GM18520 (cell line): ENCODE data around the gene ARID1B.

Experiments
- ATAC-seq: cut with Tn5 transposase; IDR thresholded peaks from one replicate; pipeline ENCODE4 v1.9.1; 2021; ENCODE audit not compliant: unreplicated experiment

The ARID1B gene

DNA sequence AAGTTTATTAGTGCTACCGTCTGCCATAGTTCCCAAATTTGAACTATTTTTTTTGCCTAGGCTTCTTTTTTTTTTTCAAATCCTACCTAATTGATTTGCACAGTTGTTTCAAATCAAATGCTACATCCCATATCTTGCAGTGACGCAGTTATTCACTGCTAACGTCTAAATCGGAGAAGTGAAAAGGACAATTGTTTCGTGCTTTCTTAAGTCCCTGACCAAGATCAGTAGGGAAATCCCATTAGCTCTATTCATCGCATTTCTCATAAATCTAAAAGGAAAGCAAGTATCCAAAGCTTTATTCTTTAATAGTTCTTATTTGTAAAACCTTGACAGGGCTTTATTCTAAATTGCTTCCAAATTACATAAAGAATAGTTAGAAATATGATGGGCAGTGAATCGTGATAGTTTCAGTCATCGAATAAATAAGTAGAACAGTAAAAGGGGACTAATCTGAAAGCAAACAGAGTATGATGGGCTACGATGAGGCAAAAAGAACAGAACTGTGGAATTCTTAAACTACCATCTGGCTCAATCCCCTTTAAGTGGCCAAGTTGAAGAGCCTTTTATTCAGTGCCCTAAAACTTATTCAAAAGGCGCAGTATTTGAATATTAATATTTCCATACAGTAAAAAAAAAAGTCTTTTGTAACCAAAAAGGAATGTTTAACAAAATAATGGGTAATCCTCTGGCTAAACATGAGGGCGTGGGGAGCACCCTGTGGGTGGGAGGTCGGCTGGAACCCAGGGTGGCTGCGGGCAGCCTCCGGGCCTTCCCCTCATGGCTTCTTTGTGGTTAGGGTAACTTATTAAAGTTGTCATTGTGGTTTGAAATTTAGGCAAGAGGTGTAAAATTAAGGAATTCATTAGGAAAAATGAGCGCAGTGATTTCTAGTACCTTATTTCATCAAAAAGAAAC is 3.0 kb upstream of the ARID1B start:
- no peak for ATAC-seq

GRCh38 chr6:156774863-156775405 is 2.2 kb upstream of the ARID1B start:
- ATAC-seq = no peak

DNA sequence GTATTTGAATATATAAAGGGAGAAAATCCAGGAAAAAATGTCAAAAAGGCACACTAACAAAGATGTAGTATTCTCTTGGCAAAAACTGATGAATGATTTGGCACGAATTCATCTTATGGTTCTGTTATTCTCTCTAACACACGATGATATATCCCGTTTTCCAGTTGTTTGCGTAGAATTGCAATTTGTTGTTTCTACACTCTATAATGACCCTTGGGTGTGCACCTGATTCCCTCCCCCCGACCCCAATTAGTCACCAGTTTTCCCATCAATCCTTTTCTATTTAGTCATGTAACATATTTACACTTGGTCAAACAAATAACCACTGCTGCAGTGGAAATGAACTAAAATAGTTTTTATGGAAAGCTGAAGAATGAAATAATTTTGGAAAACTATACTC is 1.5 kb upstream of the ARID1B start:
- no peak for ATAC-seq

DNA sequence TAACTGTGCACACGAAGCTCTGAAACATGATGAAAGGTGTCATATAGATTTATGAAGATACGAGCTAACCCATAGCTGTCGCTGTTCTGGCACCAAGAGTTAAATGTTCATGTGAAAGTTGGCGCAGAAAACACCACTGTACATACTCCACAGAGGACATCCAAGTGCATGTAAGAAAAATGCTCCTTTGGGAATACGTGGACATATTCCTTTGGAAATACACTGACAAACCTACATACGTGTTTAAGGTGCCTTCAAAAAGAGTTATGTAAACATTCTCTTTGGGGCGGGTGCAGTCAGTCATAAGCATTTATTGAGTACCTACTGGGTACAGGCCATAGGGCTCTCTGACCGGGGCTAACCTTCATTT is 723 bp upstream of the ARID1B start:
- ATAC-seq = no peak

GRCh38 chr6:156777577-156778453 is 637 bp downstream of the ARID1B start:
- peak; percentile 5 for ATAC-seq

GRCh38 chr6:156778454-156779205 is 1.5 kb downstream of the ARID1B start:
- ATAC-seq = no peak

- ATAC-seq = no peak
Observed at GRCh38 chr6:156779206-156780094, 2.3 kb downstream of the ARID1B start.

DNA sequence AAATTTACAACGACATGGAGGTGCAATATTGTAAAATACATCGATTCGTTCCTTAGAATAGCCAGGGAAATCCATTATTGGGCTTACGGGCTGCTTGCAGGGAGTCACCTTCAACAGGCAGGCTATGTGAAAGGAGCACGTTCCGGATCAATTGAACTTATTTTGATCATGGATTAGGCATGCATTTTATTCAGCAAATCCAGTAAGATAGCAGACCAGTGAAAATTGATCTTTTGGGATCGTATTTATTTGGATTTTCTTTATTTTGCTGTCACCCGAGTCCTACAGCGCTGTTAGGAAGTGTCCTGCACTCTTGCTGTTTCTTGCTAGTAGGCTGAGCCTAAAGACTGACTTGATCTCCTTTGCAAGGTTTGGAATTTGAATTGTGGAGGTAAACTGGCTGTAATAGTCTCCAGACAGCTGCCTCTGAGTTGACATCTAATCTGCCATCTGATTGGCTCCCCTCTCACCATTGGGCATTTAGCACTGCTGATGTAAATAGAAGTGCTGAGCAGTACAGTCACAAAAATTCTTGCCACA is 3.0 kb downstream of the ARID1B start:
- ATAC-seq = peak; percentile 44

DNA sequence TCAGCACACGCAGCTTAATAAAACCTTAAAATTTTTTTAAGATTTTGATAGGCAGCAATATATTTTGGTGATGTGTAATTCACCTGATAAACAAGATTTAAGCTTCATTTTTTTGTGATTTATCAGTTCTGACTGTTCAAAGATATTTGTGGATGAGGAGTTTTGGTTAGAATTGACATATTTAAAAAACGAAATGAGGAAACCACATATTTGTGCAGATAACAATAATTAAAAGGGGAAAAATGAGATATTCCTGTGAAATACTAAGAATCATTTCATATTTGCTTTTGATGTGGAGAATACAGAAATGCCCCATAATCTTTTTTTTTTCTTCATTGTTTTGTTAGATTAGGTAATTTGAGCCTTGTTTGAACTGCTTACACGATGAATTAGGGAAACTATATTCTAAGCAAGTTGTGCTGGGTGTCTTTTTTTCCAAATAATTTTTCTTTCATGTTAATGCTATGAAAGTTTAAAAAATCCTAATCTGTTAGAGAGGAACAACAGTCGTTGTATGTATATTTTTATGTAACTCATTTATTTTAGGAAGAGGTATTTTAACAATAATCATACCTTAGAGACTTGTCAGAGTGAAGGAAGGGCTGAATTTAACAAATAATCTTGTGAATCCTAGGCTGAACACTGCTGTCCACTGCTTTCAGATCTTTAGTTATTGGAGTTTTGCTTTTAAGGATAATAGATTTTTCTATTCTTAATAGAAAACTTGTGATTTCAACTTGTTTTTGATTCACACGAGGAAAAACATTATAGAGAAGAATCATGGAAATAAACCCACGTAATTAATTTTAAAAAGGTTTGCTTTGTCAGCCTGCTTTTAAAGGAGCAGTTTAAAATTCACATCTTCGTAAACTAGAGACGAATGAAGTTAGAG is 4.0 kb downstream of the ARID1B start:
- no peak for ATAC-seq

- no peak for ATAC-seq
Observed at GRCh38 chr6:156781861-156782631, 4.9 kb downstream of the ARID1B start.

GRCh38 chr6:156782691-156783320 is 5.6 kb downstream of the ARID1B start:
- ATAC-seq = no peak

- no peak for ATAC-seq
Observed at GRCh38 chr6:156783958-156784357, 6.8 kb downstream of the ARID1B start.

GRCh38 chr6:156786652-156787051 is 9.5 kb downstream of the ARID1B start:
- ATAC-seq = no peak

DNA sequence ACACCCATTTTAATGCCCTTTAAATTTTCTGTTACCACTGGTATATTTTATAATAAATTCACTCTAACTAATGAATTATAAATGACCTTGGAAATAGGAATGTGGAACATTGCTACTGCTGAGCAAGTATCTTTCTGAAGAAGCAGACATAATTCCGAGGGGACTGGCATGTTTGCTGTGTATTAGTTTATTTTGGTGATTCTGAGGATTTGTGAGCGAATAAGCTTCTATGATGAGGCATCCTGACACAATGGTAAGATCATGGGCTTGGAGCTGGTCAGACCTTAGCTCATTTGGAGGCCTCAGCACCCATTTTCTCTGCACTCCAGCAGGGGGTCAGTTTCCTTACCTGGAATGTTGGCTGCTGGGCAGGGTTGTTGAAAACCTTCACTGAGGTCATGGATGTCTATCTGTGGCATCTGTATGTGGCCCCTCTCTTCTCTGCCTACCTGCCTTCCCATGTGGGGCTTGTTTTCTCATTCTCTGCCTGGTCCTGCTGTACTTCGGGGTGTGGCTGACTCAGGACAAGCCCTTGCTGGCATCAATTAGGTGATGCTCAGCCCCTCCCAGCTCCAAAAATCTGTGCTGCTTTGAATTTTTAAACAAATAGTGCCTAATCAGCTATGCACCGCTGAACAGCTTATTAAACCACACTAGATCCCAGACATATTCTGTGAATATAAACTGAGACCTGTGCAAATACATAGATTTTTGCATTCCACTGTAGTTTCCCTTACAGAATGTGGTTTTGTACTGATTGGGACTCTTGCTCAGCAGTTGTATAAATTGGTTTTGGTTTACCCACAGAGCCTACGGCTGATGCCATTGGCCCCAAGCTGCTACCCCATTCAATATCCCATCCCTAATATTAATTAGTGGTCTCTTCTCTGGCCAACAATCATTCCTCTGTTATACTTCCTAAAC is 10.7 kb downstream of the ARID1B start:
- no peak for ATAC-seq

DNA sequence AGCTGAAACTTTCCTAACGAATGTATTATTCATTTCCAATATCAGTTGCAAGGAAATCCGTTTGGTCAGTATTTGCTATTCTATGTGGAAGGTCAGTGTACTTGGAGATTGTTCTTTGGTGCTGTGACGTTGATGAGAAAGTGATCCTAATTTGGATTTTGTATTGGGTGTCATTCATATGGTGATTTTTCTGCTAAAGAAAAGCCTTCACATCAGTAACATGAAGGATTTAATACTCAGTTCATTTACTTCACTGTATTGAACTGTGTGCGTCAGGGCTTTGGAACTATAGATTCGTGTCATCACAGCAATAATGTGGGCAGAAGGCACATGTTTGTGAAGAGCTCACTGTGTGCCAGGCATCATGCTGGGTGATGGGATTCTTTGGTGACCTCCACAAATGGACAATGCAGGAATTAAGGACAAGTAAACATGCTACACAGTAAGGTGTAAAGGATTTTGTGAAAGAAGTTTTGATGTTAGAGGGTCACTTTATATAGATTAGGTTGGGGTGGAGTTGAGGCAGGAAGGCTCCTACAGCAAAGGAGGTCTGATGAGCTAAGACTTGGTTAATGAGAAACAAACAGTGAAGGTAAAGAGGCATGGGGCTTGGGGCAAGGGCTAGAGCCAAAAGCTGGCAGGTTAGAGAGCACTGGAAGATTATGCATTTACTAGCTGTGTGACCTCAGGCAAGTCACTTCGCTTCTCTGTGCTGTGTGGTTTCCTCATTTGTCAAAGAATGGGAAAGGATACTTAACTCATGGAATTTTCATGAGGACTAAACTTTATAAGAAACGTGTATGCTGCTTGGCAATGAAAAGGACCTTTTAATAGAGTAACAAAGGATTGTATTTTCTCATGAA is 12.1 kb downstream of the ARID1B start:
- no peak for ATAC-seq
